Keratinocyte (primary cell): ENCODE data around the gene ABLIM2.

Source experiments
- CTCF ChIP-seq, 3 experiments: IDR thresholded peaks in 1 of 3; conservative IDR thresholded peaks in 1 of 3; optimal IDR thresholded peaks in 1 of 3; 2 replicates in 2 of 3; 3 replicates in 1 of 3; pipeline versions ENCODE3 to v1.5.1; 2011; ENCODE audit warnings: low read length in 3 of 3, mild to moderate bottlenecking in 3 of 3, moderate library complexity in 2 of 3, control low read depth in 1 of 3, inconsistent platforms in 1 of 3; ENCODE audit not compliant: insufficient read depth in 2 of 3; ENCODE audit errors: extremely low read depth in 1 of 3
- EZH2 ChIP-seq: IDR thresholded peaks from one replicate; pipeline ENCODE4 v1.6.1; 2012; ENCODE audit warnings: inconsistent platforms, mild to moderate bottlenecking, low read length, moderate library complexity

GRCh38 chr4:8038719-8039251, 119.8 kb downstream of the ABLIM2 start:
- TF ChIP-seq EZH2 (no peak), CTCF (optimal IDR thresholded peaks at IDR 0.05 in 1 of 3, IDR thresholded peaks at IDR 0.05 in 1 of 3, conservative IDR thresholded peaks at IDR 0.05 in 1 of 3; ENCODE audit: extremely low read depth in 1 of 3, insufficient read depth in 2 of 3, low read length in 3 of 3) (no peak)
